Neutrophil (primary cell): ENCODE results near the gene CDK5R1.

ENCODE experiments used
- H3K27ac ChIP-seq: fragments of 200-600 bp; sonication (generic); 2 replicates; pipeline ENCODE4 v1.5.1; 2016; ENCODE audit warnings: mild to moderate bottlenecking, moderate library complexity
- H3K27me3 ChIP-seq: fragments of 200-600 bp; sonication (generic); 2 replicates; pipeline ENCODE4 v1.6.0; 2016; ENCODE audit warnings: mild to moderate bottlenecking
- H3K36me3 ChIP-seq: fragments of 200-600 bp; sonication (generic); 2 replicates; pipeline ENCODE4 v1.5.1; 2017
- H3K4me1 ChIP-seq, 2 experiments: fragments of 200-600 bp in 1 of 2; sonication (generic) in 1 of 2; 1 replicate in 1 of 2; 2 replicates in 1 of 2; pipeline versions ENCODE4 v1.5.1 to v1.6.1; 2013 to 2016; ENCODE audit warnings: low read depth in 1 of 2, low read length in 1 of 2, mild to moderate bottlenecking in 1 of 2, moderate library complexity in 1 of 2; ENCODE audit not compliant: control insufficient read depth in 1 of 2, insufficient read depth in 1 of 2
- H3K4me3 ChIP-seq, 2 experiments: fragments of 200-600 bp in 1 of 2; sonication (generic) in 1 of 2; 1 replicate in 1 of 2; 2 replicates in 1 of 2; pipeline ENCODE4 v1.5.1; 2013 to 2016; ENCODE audit warnings: low read depth in 1 of 2, low read length in 1 of 2, mild to moderate bottlenecking in 1 of 2, moderate library complexity in 1 of 2
- H3K9me3 ChIP-seq: fragments of 200-600 bp; sonication (generic); 2 replicates; pipeline ENCODE4 v1.5.1; 2016
- TF ChIP-seq, protein P1 (sequence below): fragments of 200-600 bp; sonication (generic); IDR thresholded peaks from 2 replicates; pipeline ENCODE4 v1.5.1; 2016; ENCODE audit warnings: antibody characterized with exemption

The CDK5R1 gene

GRCh38 chr17:32493976-32494513 lies 7.3 kb downstream of the CDK5R1 start:
- TF ChIP-seq, protein P1, sequence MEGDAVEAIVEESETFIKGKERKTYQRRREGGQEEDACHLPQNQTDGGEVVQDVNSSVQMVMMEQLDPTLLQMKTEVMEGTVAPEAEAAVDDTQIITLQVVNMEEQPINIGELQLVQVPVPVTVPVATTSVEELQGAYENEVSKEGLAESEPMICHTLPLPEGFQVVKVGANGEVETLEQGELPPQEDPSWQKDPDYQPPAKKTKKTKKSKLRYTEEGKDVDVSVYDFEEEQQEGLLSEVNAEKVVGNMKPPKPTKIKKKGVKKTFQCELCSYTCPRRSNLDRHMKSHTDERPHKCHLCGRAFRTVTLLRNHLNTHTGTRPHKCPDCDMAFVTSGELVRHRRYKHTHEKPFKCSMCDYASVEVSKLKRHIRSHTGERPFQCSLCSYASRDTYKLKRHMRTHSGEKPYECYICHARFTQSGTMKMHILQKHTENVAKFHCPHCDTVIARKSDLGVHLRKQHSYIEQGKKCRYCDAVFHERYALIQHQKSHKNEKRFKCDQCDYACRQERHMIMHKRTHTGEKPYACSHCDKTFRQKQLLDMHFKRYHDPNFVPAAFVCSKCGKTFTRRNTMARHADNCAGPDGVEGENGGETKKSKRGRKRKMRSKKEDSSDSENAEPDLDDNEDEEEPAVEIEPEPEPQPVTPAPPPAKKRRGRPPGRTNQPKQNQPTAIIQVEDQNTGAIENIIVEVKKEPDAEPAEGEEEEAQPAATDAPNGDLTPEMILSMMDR, result no peak
- no peaks in the 10 kb centered on the region for H3K9me3 ChIP-seq
- peaks cover 22% of the 10 kb centered on the region for H3K36me3 ChIP-seq
- peak overlapping the region in 1 of 2 experiments; percentile 42 for H3K4me3 ChIP-seq
- peak overlapping the region; percentile 82 for H3K27ac ChIP-seq
- H3K4me1 ChIP-seq, result peaks cover 71 to 76% of the 10 kb centered on the region in 2 experiments
- H3K27me3 ChIP-seq, result no peaks in the 10 kb centered on the region

GRCh38 chr17:32494621-32495358 lies 8.0 kb downstream of the CDK5R1 start:
- Histone ChIP-seq H3K27ac (peak overlapping the region; percentile 82), H3K9me3 (no peaks in the 10 kb centered on the region)

DNA sequence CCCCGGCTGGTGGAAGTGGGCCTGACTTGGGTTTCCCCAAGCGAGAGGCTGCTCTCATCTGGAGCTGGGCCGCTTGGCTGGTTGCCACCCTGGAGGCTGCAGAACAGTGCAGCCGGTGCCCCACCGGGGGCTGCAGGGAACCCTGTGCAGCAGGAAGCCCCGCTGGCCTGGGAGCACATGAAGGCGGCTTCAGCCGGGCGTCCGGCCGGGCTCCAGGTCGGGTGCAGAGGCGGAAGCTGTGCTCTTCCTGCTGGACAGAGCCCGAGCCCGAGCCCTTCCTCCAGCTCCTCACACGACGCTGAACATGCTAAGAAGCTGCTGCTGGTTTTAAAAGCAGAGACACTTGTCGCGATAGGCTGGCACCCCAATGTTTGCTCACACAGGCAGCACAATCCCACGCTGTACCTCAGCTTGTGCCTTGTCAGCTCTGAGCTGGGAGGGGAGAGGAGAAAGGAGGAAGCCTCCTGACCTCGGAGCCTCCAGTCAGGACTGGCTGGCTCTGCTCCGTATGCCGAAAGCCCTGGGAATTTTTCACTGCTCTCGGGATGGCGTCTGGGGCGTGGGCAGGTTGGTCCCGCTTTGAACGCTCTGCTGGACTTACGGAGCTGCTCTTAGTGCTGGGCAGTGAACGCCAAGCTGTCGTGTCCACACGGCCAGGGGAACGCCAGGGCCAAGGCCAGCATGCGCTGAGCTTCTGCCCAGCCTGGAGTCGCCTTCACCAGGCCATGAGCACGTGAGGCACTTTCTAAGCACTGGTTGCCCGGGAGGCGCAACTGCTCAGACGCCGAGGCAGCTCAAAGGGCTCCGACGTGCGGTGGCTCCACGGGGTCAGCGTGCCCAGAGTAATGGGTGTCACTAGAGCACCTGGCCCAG lies 8.8 kb downstream of the CDK5R1 start:
- Histone ChIP-seq H3K27me3 (no peaks in the 10 kb centered on the region), H3K9me3 (no peaks in the 10 kb centered on the region), H3K27ac (peak overlapping the region; percentile 82), H3K36me3 (peaks cover 7% of the 10 kb centered on the region), H3K4me1 (peaks cover 61 to 65% of the 10 kb centered on the region in 2 experiments), H3K4me3 (peak overlapping the region in 1 of 2 experiments; percentile 42)
- TF ChIP-seq, protein P1, result no peak

More at GRCh38 chr17:32494621-32495358, 8.0 kb downstream of the CDK5R1 start:
- no peaks in the 10 kb centered on the region for H3K27me3 ChIP-seq
- peaks cover 15% of the 10 kb centered on the region for H3K36me3 ChIP-seq
- peaks cover 64 to 69% of the 10 kb centered on the region in 2 experiments for H3K4me1 ChIP-seq
- TF ChIP-seq, protein P1, result no peak
- peak overlapping the region in 1 of 2 experiments; percentile 42 for H3K4me3 ChIP-seq

DNA sequence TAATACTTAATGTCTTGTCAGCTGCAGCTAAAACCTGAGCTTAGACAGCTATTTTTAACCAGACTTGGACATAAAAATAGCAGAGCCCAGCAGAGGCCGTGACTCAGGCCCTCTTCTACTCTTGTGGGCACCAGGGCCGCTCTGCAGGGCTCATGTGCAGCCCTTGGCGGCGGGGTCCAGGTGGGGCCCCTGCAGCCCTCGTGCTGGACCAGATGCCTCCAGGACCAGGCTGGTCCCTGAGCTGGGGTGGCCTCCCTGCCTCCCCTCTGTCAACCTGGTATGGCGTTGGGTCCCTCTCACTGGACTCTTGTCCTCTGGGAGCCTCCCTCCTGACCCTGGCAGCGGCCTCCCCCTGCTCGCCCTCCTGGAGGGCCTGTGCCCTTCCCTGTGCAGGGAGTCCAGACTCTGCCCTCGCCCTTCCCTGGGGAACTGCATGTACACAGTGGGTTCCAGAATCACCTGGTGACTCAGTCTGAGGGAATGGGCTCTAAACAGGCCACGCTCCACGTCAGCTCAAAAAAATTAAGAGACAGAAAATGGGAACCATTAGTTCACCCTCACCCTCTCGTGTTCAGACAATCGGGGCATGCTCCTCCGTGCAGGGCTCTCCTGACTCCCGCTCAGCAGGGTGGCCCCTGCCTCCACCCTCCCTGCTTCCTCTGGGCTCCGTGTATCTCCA lies 9.7 kb downstream of the CDK5R1 start:
- Histone ChIP-seq H3K27ac (no peak overlapping the region), H3K4me3 (no peak overlapping the region), H3K4me1 (peaks cover 51 to 61% of the 10 kb centered on the region in 2 experiments), H3K36me3 (peaks cover 1% of the 10 kb centered on the region), H3K27me3 (no peaks in the 10 kb centered on the region), H3K9me3 (no peaks in the 10 kb centered on the region)
- TF ChIP-seq, protein P1, result no peak
